A549 treated with CORT108297 at 1 μM for 4 hours (cell line): ENCODE results near the gene PRPF19. TPM values are rescaled to one million over a fixed set of nuclear protein-coding genes. Genes with fewer than 3 reads are reported as not detected.

ENCODE experiments used
- total RNA-seq: library from RNA; stranded (reverse); fragments of 200-300 nt; extraction: Qiagen RNA extraction; gene quantifications from 5 replicates; pipeline ENCODE4 v1.2.3, GENCODE V29; 2022

Gene PRPF19
- 162 to 194 TPM (median 189 TPM) in 5 replicates for total RNA-seq

DNA sequence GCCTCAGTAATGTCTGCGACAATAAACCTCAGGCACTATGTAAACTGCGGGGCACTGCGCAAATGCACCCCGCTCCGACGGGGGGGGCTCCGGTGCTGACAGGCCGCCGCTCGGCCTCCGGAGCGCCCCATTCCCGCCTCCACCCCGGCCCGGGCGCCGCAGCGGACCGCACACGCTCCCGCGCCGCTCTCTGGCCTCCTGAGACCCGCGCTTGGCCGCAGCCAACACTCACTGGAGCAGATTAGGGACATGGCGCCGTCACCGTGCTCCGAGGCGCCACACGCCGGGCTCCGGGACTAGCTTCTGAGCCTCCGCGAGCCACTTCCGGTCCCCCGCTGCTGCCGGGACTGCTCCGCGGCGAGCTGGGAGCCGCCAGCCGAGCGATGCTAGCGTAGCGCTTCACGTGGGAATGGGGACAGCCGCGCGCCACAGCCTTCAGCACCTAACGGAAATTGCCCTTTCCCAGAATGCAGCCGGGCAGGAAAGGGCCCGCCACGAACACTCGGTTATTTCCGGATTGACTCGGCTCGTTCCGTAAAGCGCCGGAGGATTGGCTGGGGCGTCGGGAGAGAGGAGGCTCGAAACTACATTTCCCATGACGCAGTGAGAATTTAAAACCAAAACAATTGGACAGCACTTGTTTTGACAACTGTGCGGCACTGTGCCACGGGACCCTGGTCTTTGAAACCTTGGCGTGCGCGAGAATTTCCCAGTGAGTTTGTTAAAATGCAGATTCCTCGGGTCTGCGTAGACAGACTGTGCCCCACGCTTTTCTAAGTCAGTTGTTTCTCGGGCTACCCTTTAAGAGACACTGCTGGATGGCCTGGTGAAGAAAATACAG, at the start of gene PRPF19:
TSS of gene PRPF19 (minus strand) at position 454 of the 841 bp plus-strand sequence. CDS start at position 251, 203 bp downstream.

DNA sequence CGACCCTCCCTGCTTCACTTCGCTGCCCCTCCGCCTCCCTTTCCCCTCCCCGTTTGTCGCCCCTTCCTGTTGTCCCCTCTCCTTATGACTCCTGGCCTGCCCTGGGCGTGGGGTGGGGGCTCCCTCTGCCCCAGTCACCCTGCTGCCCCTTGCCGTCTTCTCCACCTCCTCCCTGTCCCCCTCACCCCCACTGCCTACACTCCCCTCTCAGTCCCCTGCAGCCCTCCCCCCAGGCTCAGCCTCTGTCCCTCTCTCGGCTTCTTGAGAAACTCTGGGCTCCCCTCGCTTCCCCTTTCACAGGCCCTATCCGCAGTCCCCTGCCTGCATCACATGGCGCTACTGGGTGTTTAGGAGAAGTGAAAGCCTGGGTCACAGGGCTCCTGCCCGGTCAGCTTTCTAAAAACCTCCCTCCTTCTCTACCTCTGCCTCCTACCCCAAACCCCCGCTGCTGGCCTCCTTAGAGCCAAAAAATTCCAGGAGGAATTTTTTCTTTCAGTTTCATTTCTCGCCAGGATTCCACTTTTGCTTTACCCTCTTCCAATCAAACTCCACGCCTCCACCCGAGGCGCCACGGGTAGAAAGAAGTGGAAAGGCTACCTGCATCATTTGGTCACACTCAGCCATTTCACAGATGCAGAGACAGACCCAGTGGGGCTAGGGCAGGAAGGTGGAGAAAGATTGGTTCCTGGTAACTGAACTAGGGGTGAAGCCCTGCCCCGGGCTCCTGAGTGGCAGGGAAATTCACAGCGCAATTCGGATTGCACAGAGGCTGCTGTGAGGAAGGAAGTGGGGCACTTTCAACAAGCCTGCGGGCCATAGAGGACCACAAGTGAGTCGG, 45.7 kb upstream of the PRPF19 start, which contains the start of gene SLC15A3:
TSS of gene SLC15A3 (minus strand) at position 273 of the 838 bp plus-strand sequence. CDS start 625 bp downstream, outside the sequence.

DNA sequence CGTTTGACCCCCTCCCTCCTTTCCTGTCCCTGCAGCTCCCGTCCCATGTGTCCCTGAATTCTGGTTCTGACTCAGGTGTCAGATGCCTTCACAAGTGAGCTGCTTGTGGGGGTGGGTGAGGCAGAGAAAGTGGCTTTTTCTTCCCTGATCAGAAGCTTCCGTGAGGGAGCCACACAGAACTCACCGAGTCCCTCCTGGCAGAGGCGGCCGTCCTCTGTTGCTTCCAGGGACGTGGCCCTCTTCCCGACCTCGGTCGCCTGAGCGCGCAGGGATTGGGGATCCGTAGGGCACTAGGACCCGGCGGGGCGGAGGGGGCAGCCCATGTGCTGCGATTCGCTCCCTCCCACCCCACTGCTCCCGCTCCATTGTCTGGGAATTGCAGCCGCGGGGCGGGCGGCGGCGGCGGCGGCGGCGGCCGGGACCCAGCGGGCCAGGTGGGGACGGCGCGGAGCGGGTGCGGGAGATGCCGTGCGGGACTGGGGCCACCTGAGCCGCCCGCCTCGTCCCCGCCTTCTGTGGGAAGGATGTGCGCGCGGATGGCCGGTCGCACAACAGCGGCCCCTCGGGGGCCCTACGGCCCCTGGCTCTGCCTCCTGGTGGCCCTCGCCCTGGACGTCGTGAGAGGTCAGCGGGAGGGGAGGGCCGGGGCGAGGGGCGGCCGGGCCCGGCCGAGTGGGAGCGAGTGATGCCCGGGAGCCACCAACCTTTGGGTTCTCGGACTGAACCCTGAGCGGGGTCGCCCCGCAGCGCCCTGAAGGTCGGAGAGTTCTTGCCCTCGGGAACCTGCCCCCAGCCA, 17.9 kb upstream of the PRPF19 start, which contains the start of gene TMEM132A:
TSS of gene TMEM132A (plus strand) at position 351 of the 796 bp plus-strand sequence. CDS start at position 525, 174 bp downstream.

DNA sequence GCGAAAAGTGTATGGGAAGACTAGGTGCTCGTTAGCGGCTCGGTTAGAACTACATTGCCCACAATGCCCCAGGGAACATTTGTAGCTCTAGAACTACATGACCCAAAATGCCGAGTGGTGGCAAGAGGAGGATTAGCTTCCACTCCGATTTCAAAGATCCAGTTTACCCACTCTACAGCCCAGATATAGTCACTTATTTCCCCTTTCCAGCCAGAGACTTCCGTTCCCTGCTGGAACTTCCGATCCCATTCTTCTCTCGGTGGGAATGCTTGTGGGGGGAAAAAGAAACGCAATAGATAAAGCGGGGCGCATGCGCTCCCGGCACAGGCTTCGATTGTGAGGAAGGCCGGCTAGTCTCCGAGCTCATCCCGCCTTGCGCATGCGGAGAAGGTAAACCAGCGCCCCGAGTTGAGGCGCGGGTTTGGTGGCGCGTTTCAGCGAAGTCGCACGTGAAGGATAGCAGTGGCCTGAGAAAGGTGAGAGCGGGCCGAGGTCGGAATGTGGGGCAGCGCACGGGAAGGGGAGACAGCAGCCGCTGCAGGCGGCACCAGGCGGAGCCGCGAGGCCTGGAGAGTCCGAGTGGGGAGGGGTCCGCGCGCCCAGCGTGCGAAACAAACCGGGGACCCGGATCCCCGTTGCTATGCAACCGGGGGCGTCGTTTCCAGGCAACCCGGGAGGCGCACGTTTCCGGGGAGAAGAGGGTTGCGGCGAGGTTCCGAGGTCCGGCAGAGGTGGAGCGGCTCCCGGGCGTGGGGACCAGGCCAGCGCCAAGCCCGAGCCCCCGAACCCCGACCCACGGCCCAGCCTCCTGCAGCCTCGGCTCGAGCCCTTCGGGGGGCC, 7.6 kb upstream of the PRPF19 start, which contains the start of gene TMEM109:
TSS of gene TMEM109 (plus strand) at position 366 of the 840 bp plus-strand sequence. CDS start 5,536 bp downstream, outside the sequence.

DNA sequence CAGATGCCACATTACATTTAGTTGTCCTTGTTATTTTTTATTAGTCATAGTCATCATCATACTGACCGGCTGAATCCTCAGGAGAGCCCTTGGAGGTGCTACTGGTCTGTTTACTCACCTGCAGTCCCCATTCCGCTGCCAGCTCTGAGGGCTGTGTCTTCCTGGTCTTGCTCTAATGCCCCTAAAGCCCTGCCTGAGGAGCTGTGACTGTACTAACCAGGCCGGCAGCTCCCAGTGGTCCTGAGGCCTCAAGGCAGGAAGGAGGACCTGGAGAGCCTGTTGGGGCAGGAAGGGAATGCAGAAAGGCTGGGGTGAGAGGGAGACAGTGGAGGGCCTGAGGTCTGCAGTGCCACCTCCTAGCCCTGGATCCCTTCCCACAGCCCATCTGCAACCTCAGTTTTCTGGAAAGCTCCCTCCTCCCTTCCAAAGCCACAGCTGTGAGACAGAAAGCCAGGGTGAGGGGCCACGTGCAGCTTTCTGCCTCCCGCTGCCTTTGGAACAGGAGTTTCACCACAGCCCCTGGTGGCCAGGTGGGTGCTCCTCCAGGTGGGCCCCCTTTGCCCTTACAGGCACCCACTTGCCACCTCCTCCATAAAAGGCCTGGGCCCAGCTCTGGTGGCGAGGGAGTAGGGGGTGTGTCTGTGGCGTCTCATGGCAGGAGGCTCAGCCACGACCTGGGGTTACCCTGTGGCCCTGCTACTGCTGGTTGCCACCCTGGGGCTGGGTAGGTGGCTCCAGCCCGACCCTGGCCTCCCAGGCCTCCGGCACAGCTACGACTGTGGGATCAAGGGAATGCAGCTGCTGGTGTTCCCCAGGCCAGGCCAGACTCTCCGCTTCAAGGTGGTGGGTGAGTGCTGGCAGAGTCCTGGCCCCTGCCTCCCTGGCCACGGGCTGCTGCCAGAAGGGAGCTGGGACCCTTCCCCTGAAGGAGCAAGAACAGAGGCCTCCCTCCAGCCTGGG, 39.2 kb downstream of the PRPF19 start, which contains the start of gene ZP1:
TSS of gene ZP1 (plus strand) at position 632 of the 960 bp plus-strand sequence. CDS start at position 652, 20 bp downstream.

DNA sequence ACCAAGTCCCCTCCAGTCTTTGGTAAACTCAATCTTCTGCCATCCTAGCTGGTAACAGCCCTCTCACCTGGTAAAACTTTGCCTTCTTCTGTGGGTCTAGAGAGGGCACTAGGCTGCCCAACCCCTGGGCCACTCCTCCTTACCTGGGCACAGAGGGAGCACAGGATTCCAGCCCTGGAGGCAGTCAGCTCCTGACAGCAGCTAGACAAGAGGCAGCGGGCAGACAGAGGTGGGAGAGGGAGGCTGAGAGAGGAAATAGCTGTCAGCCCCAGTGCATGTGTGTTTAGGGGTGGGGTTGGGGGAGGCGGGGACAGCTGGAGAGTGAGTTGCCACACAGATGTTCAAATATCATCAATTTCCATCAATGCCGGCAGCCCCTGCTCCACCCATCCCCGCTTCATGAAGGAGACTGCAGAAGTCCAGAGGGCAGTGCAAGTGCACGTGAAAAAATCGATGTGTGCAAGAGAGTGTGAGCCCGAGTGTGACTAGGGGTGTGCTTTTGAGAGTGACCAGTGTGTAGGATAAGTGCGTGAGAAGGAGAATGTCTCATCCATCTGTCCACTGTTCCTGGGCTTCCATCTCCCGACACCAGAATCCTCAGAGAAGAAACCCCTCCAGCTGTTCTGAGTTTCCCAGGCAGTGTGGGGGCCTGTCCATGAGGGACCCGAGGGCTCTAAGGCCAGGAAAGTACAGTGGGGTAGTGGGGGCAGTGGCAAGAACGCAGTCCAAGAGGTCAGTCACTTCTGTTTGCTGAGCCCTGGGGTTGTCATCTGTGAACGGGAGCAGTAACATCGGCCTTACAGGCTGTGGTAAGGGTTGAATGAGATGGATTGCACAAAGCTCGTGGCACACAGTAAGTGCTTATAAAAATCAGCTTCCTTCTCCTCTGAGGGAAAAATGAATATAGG, 50.4 kb downstream of the PRPF19 start, which contains the start of gene PTGDR2:
TSS of gene PTGDR2 (minus strand) at position 225 of the 908 bp plus-strand sequence. CDS start 2,228 bp downstream, outside the sequence.

DNA sequence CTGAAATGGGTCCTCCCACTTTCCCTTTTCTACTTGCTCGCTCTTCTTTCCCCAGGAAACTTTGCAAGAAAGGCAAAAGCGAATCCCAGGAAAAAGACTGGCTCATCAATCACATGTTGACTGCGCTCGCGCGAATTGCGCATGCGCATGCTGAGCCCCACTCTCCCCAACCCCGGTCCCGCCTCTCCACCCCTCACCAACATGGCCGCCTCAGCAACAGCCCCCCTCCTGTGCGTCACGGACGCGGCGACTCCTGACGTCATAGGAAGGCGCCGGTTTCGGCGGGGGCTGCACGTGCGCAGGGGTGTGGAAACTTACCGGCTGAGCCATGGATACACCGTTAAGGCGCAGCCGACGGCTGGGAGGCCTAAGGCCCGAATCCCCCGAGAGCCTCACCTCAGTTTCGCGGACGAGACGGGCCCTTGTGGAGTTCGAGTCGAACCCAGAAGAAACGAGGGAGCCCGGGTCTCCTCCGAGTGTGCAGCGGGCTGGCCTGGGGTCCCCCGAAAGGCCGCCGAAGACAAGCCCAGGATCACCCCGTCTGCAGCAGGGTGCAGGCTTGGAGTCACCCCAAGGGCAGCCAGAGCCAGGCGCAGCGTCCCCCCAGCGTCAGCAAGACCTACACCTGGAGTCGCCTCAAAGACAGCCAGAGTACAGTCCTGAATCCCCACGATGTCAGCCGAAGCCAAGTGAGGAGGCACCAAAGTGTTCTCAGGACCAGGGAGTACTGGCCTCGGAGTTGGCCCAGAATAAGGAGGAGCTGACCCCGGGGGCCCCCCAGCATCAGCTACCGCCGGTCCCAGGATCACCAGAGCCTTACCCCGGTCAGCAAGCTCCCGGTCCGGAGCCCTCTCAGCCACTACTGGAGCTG, 64.4 kb downstream of the PRPF19 start, which contains the start of gene CCDC86:
TSS of gene CCDC86 (plus strand) at position 317 of the 871 bp plus-strand sequence. CDS start at position 329, 12 bp downstream.

Other genes with a start within 250 kb of the PRPF19 start
- not detected in 5 replicates for gene MS4A8, start 207.0 kb downstream of the PRPF19 start, total RNA-seq
- gene MS4A18, start 181.9 kb downstream of the PRPF19 start, total RNA-seq, result not detected in 5 replicates
- not detected in 5 replicates for gene MS4A15, start 149.7 kb downstream of the PRPF19 start, total RNA-seq
- gene MS4A10, start 121.3 kb downstream of the PRPF19 start, total RNA-seq, result not detected in 5 replicates
- 86.0 to 111 TPM (median 97.8 TPM) in 5 replicates for gene CCDC86, start 64.5 kb downstream of the PRPF19 start, total RNA-seq
- 0.06 to 0.08 TPM (median 0.07 TPM) in 4 of 5 replicates, not detected in the other for gene PTGDR2, start 50.6 kb downstream of the PRPF19 start, total RNA-seq
- gene ZP1, start 39.0 kb downstream of the PRPF19 start, total RNA-seq, result 0.09 to 0.19 TPM (median 0.12 TPM) in 5 replicates
- gene TMEM109, start 7.6 kb upstream of the PRPF19 start, total RNA-seq, result 98.8 to 134 TPM (median 126 TPM) in 5 replicates
- 110 to 179 TPM (median 170 TPM) in 5 replicates for gene TMEM132A, start 17.9 kb upstream of the PRPF19 start, total RNA-seq
- not detected in 5 replicates for gene SLC15A3, start 45.6 kb upstream of the PRPF19 start, total RNA-seq
- 0.07 to 0.20 TPM (median 0.15 TPM) in 5 replicates for gene CD6, start 65.1 kb upstream of the PRPF19 start, total RNA-seq
- not detected in 5 replicates for gene CD5, start 195.9 kb upstream of the PRPF19 start, total RNA-seq